ENCODE measurements around the gene MPO.

- TF ChIP-seq POLR2A (IDR thresholded peaks at IDR 0.05; ENCODE audit: low read depth, low read length), result no peak
- no peak for TF ChIP-seq CTCF (conservative IDR thresholded peaks at IDR 0.05; ENCODE audit: low read depth, low read length)
- no peak for TF ChIP-seq MAFK (IDR thresholded peaks at IDR 0.05; ENCODE audit: low read depth, low read length)
- TF ChIP-seq RCOR1 (IDR thresholded peaks at IDR 0.05; ENCODE audit: insufficient replicate concordance, low read length), result no peak
- no peak for TF ChIP-seq BHLHE40 (IDR thresholded peaks at IDR 0.05; ENCODE audit: low read depth, low read length)
- TF ChIP-seq ELK1 (IDR thresholded peaks at IDR 0.05; ENCODE audit: borderline replicate concordance, low read depth, low read length), result no peak
- TF ChIP-seq CEBPB (IDR thresholded peaks at IDR 0.05; ENCODE audit: low read depth, low read length), result no peak
- no peak for TF ChIP-seq MAZ (IDR thresholded peaks at IDR 0.05; ENCODE audit: borderline replicate concordance, low read depth, low read length)
These were observed 49.1 kb downstream of the MPO start for GRCh38 chr17:58231641-58232040.
